ENCODE results near the gene ZNF205.

The ZNF205 gene

DNA sequence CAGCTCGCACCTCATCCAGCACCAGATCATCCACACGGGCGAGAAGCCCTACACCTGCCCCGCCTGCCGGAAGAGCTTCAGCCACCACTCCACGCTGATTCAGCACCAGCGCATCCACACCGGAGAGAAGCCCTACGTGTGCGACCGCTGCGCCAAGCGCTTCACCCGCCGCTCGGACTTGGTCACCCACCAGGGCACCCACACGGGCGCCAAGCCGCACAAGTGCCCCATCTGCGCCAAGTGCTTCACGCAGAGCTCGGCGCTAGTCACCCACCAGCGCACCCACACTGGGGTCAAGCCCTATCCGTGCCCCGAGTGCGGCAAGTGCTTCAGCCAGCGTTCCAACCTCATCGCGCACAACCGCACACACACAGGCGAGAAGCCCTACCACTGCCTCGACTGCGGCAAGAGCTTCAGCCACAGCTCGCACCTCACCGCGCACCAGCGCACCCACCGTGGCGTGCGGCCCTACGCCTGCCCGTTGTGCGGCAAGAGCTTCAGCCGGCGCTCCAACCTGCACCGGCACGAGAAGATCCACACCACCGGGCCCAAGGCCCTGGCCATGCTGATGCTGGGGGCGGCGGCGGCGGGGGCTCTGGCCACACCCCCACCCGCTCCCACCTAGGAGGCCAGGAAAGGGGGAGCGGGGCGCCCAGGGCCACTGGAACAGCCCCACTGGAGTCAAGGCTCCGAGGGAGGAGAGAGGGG is 7.5 kb downstream of the ZNF205 start:
- no peak for DNase-seq (ENCODE audit: low read depth)
- TF ChIP-seq, protein P1, sequence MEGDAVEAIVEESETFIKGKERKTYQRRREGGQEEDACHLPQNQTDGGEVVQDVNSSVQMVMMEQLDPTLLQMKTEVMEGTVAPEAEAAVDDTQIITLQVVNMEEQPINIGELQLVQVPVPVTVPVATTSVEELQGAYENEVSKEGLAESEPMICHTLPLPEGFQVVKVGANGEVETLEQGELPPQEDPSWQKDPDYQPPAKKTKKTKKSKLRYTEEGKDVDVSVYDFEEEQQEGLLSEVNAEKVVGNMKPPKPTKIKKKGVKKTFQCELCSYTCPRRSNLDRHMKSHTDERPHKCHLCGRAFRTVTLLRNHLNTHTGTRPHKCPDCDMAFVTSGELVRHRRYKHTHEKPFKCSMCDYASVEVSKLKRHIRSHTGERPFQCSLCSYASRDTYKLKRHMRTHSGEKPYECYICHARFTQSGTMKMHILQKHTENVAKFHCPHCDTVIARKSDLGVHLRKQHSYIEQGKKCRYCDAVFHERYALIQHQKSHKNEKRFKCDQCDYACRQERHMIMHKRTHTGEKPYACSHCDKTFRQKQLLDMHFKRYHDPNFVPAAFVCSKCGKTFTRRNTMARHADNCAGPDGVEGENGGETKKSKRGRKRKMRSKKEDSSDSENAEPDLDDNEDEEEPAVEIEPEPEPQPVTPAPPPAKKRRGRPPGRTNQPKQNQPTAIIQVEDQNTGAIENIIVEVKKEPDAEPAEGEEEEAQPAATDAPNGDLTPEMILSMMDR (IDR thresholded peaks at IDR 0.05; ENCODE audit: insufficient read depth, low read depth, low read length, missing control alignments) = no peak

DNA sequence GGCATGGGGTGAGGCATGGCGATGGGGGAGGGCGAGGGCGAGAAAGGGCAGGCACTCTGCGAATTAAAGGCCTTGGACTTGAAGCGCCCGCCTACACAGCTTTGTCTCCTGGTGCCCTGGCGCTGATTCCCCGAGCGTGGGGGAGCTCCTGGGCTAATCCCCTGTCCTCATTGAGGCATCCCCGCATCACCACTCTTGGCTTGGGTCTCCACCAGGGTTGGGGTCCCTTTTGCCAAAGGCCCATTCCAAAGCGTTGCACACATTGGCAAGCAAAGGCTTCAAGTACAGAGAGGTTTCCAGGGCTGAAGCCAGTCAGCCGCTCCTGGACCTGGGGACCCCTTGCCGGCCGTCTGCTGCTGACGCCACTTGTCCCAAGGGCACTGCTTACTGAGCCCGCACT is 8.0 kb downstream of the ZNF205 start:
- TF ChIP-seq, protein P1 (IDR thresholded peaks at IDR 0.05; ENCODE audit: insufficient read depth, low read depth, low read length, missing control alignments) = no peak
- DNase-seq (ENCODE audit: low read depth) = no peak
- no peak overlapping the region for H3K4me3 ChIP-seq (ENCODE audit: low read depth, low read length)

More for the DNA sequence above, 7.5 kb downstream of the ZNF205 start:
- H3K4me3 ChIP-seq (ENCODE audit: low read depth, low read length) = no peak overlapping the region

DNA sequence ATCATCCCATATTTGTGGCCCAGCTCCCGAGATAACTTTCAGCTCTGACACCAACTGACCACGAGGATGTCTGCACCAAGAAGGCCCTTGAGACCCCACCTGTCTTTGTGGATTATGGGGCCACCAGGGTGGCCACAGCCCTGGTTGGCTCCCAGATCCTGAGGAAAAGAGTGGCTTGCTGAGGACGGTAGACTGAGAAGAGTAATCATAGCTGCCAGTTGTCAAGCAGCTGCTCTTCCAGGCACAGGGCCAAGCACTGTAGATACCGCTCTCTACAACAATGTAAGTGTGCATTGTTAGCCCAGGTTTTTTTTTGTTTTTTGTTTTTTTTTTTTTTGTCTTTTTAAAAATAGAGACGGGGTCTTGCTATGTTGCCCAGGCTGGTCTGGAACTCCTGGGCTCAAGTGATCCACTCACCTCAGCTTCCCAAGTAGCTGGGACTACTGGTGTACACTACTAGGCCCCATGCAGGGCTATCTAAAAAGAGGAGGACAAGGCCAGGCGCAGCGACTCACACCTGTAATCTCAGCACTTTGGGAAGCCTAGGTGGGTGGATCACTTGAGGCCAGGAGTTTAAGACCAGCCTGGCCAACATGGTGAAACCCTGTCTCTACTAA is 9.6 kb downstream of the ZNF205 start:
- no peak overlapping the region for H3K4me3 ChIP-seq (ENCODE audit: low read depth, low read length)
- TF ChIP-seq, protein P1 (IDR thresholded peaks at IDR 0.05; ENCODE audit: insufficient read depth, low read depth, low read length, missing control alignments) = no peak
- DNase-seq (ENCODE audit: low read depth) = no peak

DNA sequence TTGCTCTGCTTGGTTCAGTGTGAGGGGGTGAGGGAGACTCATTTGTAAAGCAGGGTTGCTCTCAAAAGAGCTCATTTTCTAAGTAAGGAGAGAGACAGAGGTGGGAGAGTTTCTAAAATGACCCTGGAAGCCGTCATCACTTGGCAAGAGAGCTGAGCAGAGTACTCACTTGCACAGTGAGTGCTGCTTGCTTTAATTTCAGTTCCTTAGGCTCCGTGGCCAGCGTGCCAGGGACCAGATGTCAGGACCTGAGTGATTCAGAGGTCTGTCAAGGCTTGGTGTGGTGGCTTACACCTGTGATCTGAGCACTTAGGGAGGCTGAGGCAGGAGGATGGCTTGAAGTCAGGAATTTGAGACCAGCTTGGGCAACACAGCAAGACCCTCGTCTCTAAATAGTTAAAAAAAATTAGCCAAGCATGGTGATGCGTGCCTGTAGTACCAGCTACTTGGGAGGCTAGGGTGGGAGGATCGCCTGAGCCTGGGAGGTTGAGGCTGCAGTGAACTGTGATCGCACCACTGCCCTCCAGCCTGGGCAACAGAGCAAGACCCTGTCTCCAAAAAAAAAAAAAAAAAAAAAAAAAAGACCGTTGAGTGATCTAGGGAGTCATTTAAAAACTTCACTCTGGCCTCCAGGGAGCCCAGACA is 10.7 kb downstream of the ZNF205 start:
- H3K4me3 ChIP-seq (ENCODE audit: low read depth, low read length) = no peak overlapping the region
- DNase-seq (ENCODE audit: low read depth) = no peak
- TF ChIP-seq, protein P1 (IDR thresholded peaks at IDR 0.05; ENCODE audit: insufficient read depth, low read depth, low read length, missing control alignments) = no peak

DNA sequence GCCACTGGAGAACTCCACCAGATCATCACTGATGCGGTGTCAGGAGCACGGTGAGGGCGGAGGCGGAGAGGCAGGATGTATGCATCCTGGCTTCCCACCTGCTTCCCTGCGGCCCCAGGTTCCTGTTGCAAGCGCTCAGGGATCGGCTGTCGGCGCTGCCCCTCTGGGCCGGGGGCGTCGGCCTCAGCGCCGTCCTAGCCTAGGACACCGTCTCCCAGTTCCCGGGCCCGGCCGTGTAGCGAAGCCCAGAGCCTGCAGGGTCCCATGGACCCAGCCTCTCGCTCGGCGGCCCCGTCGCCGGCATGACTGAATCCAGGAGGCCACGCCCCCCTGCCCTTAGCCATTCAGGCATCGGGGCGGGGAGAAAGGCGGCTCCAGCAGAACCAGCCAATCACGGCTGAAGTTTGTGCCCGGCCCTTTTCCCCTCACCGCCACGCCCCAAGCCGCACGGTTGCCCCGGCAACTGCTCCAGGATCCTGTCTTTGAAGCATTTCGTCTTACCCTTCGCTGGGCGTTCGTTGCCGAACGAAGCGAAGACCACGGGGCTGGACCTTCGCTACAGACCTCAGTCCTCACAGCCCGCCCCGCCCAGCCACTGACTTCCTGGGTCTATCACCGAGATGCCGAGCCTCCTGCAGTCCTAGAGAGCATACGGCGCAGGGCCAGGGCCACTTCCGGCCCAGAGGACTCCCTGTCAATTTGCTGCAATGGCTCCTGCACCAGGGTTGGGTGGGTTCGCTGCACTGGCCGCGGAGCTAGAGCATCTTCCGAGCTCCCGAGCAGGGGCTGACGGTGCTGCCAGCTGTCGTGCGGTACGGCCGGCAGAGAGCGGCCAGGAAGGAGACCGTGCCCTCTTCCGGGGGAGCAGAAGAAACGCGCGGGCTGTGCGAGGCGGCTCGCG is 11.8 kb downstream of the ZNF205 start:
- TF ChIP-seq, protein P1 (IDR thresholded peaks at IDR 0.05; ENCODE audit: insufficient read depth, low read depth, low read length, missing control alignments) = no peak
- H3K4me3 ChIP-seq (ENCODE audit: low read depth, low read length) = peak overlapping the region; percentile 58
- DNase-seq (ENCODE audit: low read depth) = peak; percentile 95

DNA sequence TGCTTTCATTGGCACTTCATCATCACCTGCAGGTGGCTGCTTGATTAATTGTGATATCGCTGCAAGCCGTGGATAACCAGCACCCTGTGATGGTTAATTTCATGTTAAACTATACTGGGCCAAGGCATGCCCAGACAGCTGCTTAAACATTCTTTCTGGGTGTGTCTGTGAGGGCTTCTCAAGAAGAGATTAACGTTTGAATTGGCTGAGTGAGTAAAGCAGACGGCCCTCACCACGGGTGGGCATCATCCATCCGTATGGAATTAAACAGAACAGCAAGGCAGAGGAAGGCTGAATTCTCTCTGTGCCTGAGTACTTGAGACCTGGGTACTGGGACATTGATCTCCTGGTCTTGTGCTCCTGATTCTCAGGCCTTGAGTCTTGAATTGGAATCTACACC is 15.4 kb downstream of the ZNF205 start:
- TF ChIP-seq, protein P1 (IDR thresholded peaks at IDR 0.05; ENCODE audit: insufficient read depth, low read depth, low read length, missing control alignments) = no peak
- no peak for DNase-seq (ENCODE audit: low read depth)
- no peak overlapping the region for H3K4me3 ChIP-seq (ENCODE audit: low read depth, low read length)

Data from GM12865 (cell line).